ENCODE results near the gene FBLN2. TPM values are rescaled to one million over a fixed set of nuclear protein-coding genes. Genes with fewer than 3 reads are reported as not detected.
A peak's percentile ranks its signal among the peaks of the same experiment; 100 is the strongest.

Gene FBLN2
- total RNA-seq, 1 experiment from 2014 or later, result not detected

GRCh38 chr3:13566769-13567310 is 17.9 kb downstream of the FBLN2 start:
- DNase-seq (ENCODE audit: low spot score), result no peak

- DNase-seq (ENCODE audit: low spot score), result no peak
These were observed 19.0 kb downstream of the FBLN2 start for GRCh38 chr3:13567684-13568514.

- DNase-seq (ENCODE audit: low spot score), result no peak
These were observed 19.6 kb downstream of the FBLN2 start for GRCh38 chr3:13568515-13569028.

- no peak for DNase-seq (ENCODE audit: low spot score)
These were observed 20.3 kb downstream of the FBLN2 start for GRCh38 chr3:13569201-13569600.

- no peak for DNase-seq (ENCODE audit: low spot score)
These were observed 20.9 kb downstream of the FBLN2 start for GRCh38 chr3:13569641-13570390.

GRCh38 chr3:13570391-13571194 is 21.7 kb downstream of the FBLN2 start:
- DNase-seq (ENCODE audit: low spot score), result no peak

- DNase-seq (ENCODE audit: low spot score), result no peak
These were observed 22.3 kb downstream of the FBLN2 start for GRCh38 chr3:13571264-13571663.

- DNase-seq (ENCODE audit: low spot score), result no peak
These were observed 23.2 kb downstream of the FBLN2 start for GRCh38 chr3:13571831-13572750.

GRCh38 chr3:13572926-13573623 is 24.1 kb downstream of the FBLN2 start:
- DNase-seq (ENCODE audit: low spot score), result no peak

- no peak for DNase-seq (ENCODE audit: low spot score)
These were observed 25.3 kb downstream of the FBLN2 start for GRCh38 chr3:13574083-13574797.

- DNase-seq (ENCODE audit: low spot score), result no peak
These were observed 26.0 kb downstream of the FBLN2 start for GRCh38 chr3:13574798-13575451.

- no peak for DNase-seq (ENCODE audit: low spot score)
These were observed 26.6 kb downstream of the FBLN2 start for GRCh38 chr3:13575459-13576061.

GRCh38 chr3:13577181-13578121 is 28.5 kb downstream of the FBLN2 start:
- DNase-seq (ENCODE audit: low spot score), result no peak

- no peak for DNase-seq (ENCODE audit: low spot score)
These were observed 29.3 kb downstream of the FBLN2 start for GRCh38 chr3:13578251-13578650.

GRCh38 chr3:13579063-13579462 is 30.1 kb downstream of the FBLN2 start:
- DNase-seq (ENCODE audit: low spot score), result peak; percentile 62

GRCh38 chr3:13580256-13581023 is 31.5 kb downstream of the FBLN2 start:
- DNase-seq (ENCODE audit: low spot score), result no peak

All from H4 (cell line).